Measurements from ENCODE around the gene GNAS-AS1.
"Not testable (repeated sequence)": the region's sequence is repeated elsewhere in the genome, so short reads cannot be mapped to it uniquely, and the experiment has no call there.

The GNAS-AS1 gene

GRCh38 chr20:58836616-58837204 is 14.0 kb downstream of the GNAS-AS1 start:
- TF ChIP-seq CTCF (IDR thresholded peaks at IDR 0.05; ENCODE audit: low read depth, low read length), result no peak
- Histone ChIP-seq H3K27ac (no peak overlapping the region), H3K27me3 (ENCODE audit: insufficient read depth, low read depth, severe bottlenecking) (peaks cover 54% of the 10 kb centered on the region), H3K4me3 (ENCODE audit: low read depth, low read length) (no peak overlapping the region), H3K36me3 (peaks cover 1% of the 10 kb centered on the region), H3K9me3 (ENCODE audit: severe bottlenecking) (no peaks in the 10 kb centered on the region)
- no peak for DNase-seq

GRCh38 chr20:58835231-58835630 is 15.5 kb downstream of the GNAS-AS1 start:
- no peak for DNase-seq
- H3K27me3 ChIP-seq (ENCODE audit: insufficient read depth, low read depth, severe bottlenecking), result peaks cover 40% of the 10 kb centered on the region

GRCh38 chr20:58833921-58834320 is 16.8 kb downstream of the GNAS-AS1 start:
- Histone ChIP-seq H3K27me3 (ENCODE audit: insufficient read depth, low read depth, severe bottlenecking) (peaks cover 27% of the 10 kb centered on the region), H3K27ac (no peak overlapping the region), H3K36me3 (no peaks in the 10 kb centered on the region), H3K9me3 (ENCODE audit: severe bottlenecking) (no peaks in the 10 kb centered on the region), H3K4me3 (ENCODE audit: low read depth, low read length) (no peak overlapping the region)
- no peak for DNase-seq
- TF ChIP-seq CTCF (IDR thresholded peaks at IDR 0.05; ENCODE audit: low read depth, low read length), result no peak

More at GRCh38 chr20:58835231-58835630, 15.5 kb downstream of the GNAS-AS1 start:
- no peak overlapping the region for H3K4me3 ChIP-seq (ENCODE audit: low read depth, low read length)
- TF ChIP-seq CTCF (IDR thresholded peaks at IDR 0.05; ENCODE audit: low read depth, low read length), result no peak
- H3K9me3 ChIP-seq (ENCODE audit: severe bottlenecking), result no peaks in the 10 kb centered on the region
- H3K27ac ChIP-seq, result no peak overlapping the region
- H3K36me3 ChIP-seq, result no peaks in the 10 kb centered on the region

- Histone ChIP-seq H3K9me3 (ENCODE audit: severe bottlenecking) (no peaks in the 10 kb centered on the region), H3K27ac (no peak overlapping the region), H3K27me3 (ENCODE audit: insufficient read depth, low read depth, severe bottlenecking) (peaks cover 25% of the 10 kb centered on the region), H3K36me3 (no peaks in the 10 kb centered on the region), H3K4me3 (ENCODE audit: low read depth, low read length) (no peak overlapping the region)
- TF ChIP-seq CTCF (IDR thresholded peaks at IDR 0.05; ENCODE audit: low read depth, low read length), result no peak
- DNase-seq, result no peak
These were observed 18.2 kb downstream of the GNAS-AS1 start for GRCh38 chr20:58832457-58832856.

GRCh38 chr20:58829531-58829941 is 21.2 kb downstream of the GNAS-AS1 start:
- H3K36me3 ChIP-seq, result no peaks in the 10 kb centered on the region
- no peak overlapping the region for H3K27ac ChIP-seq
- no peak for TF ChIP-seq CTCF (IDR thresholded peaks at IDR 0.05; ENCODE audit: low read depth, low read length)
- DNase-seq, result no peak
- peaks cover 23% of the 10 kb centered on the region for H3K27me3 ChIP-seq (ENCODE audit: insufficient read depth, low read depth, severe bottlenecking)
- H3K9me3 ChIP-seq (ENCODE audit: severe bottlenecking), result no peaks in the 10 kb centered on the region
- H3K4me3 ChIP-seq (ENCODE audit: low read depth, low read length), result no peak overlapping the region

- H3K27me3 ChIP-seq (ENCODE audit: insufficient read depth, low read depth, severe bottlenecking), result peaks cover 24% of the 10 kb centered on the region
- not testable (repeated sequence) for H3K36me3 ChIP-seq; H3K9me3 ChIP-seq (ENCODE audit: severe bottlenecking); DNase-seq; H3K27ac ChIP-seq; H3K4me3 ChIP-seq (ENCODE audit: low read depth, low read length)
These were observed 21.9 kb downstream of the GNAS-AS1 start for GRCh38 chr20:58828804-58829203.

Measured in WERI-Rb-1 (cell line).